Measurements from ENCODE around the gene TMEM63A.

DNA sequence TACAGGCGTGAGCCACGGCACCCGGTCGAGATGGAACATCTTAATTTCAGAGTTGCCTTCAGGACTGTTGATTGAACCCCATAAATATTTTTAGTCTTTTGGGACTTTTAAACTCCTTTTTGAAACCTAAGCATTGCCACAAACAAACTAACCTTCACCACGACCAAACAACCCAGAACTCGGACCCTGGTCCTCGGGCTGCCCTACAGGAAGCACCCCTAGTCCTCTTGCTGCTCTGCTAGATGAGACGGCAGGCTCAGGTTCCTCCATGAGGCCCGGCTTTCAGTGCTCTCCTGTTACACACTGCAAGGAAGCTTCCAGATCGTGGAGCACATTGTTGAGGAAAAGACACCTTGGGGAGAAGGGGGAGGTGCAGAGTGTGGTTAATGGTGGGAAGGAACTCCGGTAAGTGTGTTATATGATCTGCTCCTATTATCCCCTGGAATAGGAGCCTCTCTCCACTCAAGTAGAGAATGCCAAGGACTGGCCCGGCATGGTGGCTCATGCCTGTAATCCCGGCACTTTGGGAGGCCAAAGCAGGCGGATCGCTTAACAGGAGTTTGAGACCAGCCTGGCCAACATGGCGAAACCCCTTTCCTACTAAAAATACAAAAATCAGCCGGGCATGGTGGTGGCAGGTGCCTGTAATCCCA, 66.5 kb downstream of the TMEM63A start:
- TF ChIP-seq, protein P1, sequence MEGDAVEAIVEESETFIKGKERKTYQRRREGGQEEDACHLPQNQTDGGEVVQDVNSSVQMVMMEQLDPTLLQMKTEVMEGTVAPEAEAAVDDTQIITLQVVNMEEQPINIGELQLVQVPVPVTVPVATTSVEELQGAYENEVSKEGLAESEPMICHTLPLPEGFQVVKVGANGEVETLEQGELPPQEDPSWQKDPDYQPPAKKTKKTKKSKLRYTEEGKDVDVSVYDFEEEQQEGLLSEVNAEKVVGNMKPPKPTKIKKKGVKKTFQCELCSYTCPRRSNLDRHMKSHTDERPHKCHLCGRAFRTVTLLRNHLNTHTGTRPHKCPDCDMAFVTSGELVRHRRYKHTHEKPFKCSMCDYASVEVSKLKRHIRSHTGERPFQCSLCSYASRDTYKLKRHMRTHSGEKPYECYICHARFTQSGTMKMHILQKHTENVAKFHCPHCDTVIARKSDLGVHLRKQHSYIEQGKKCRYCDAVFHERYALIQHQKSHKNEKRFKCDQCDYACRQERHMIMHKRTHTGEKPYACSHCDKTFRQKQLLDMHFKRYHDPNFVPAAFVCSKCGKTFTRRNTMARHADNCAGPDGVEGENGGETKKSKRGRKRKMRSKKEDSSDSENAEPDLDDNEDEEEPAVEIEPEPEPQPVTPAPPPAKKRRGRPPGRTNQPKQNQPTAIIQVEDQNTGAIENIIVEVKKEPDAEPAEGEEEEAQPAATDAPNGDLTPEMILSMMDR (IDR thresholded peaks at IDR 0.05): no peak
- TF ChIP-seq POLR2A (IDR thresholded peaks at IDR 0.05): no peak
